H9 (cell line): Measurements from ENCODE around the gene KANSL1L. TPM values are rescaled to one million over a fixed set of nuclear protein-coding genes. Genes with fewer than 3 reads are reported as not detected.

Source experiments
- DNase-seq: peaks from one replicate; pipeline ENCODE4 v3.0.0-alpha.2; 2017
- H2AFZ ChIP-seq: one replicate; pipeline ENCODE4 v1.6.1; 2013; ENCODE audit warnings: mild to moderate bottlenecking, low read length, control low read depth, moderate library complexity
- H2AK5ac ChIP-seq: 2 replicates; pipeline ENCODE4 v1.6.1; 2013; ENCODE audit warnings: low read length, control low read depth, mixed read lengths; ENCODE audit not compliant: insufficient read length
- H2BK120ac ChIP-seq: one replicate; pipeline ENCODE4 v1.6.1; 2013; ENCODE audit warnings: low read depth, mild to moderate bottlenecking, low read length, control low read depth, inconsistent platforms; ENCODE audit not compliant: poor library complexity, severe bottlenecking
- H2BK12ac ChIP-seq: 2 replicates; pipeline ENCODE4 v1.6.1; 2013; ENCODE audit warnings: low read length, control low read depth, mixed read lengths, low read depth; ENCODE audit not compliant: insufficient read length
- H2BK15ac ChIP-seq: 2 replicates; pipeline ENCODE4 v1.6.1; 2013; ENCODE audit warnings: low read depth, low read length, control low read depth
- H2BK20ac ChIP-seq: one replicate; pipeline ENCODE4 v1.6.1; 2013; ENCODE audit warnings: low read depth, mild to moderate bottlenecking, low read length, control low read depth, inconsistent platforms; ENCODE audit not compliant: poor library complexity, severe bottlenecking
- H2BK5ac ChIP-seq: 2 replicates; pipeline ENCODE4 v1.6.1; 2013; ENCODE audit warnings: low read length, control low read depth, mixed read lengths; ENCODE audit not compliant: insufficient read length
- H3K14ac ChIP-seq: 2 replicates; pipeline ENCODE4 v1.6.1; 2013; ENCODE audit warnings: low read length, control low read depth; ENCODE audit not compliant: insufficient read depth
- H3K18ac ChIP-seq: 2 replicates; pipeline ENCODE4 v1.6.1; 2013; ENCODE audit warnings: low read depth, mild to moderate bottlenecking, mixed read lengths, low read length, control low read depth; ENCODE audit not compliant: insufficient read length
- H3K23ac ChIP-seq: 2 replicates; pipeline ENCODE4 v1.6.1; 2013; ENCODE audit warnings: low read length, control low read depth, mixed read lengths, low read depth; ENCODE audit not compliant: insufficient read length
- H3K23me2 ChIP-seq: 2 replicates; pipeline ENCODE4 v1.6.1; 2013; ENCODE audit warnings: low read depth, mild to moderate bottlenecking, mixed read lengths, low read length, control low read depth; ENCODE audit not compliant: insufficient read length, poor library complexity, severe bottlenecking
- H3K27ac ChIP-seq: 2 replicates; pipeline ENCODE4 v1.5.1; 2013; ENCODE audit warnings: low read length, control low read depth, mixed read lengths, low read depth; ENCODE audit not compliant: insufficient read length
- H3K27me3 ChIP-seq: 2 replicates; pipeline ENCODE4 v1.6.1; 2013; ENCODE audit warnings: low read length, control low read depth, inconsistent platforms; ENCODE audit not compliant: insufficient read depth
- H3K4ac ChIP-seq: 2 replicates; pipeline ENCODE4 v1.6.1; 2013; ENCODE audit warnings: low read depth, mild to moderate bottlenecking, control low read depth, inconsistent platforms, low read length, moderate library complexity
- H3K4me1 ChIP-seq: 2 replicates; pipeline ENCODE4 v1.6.1; 2013; ENCODE audit warnings: low read length, control low read depth, inconsistent platforms; ENCODE audit not compliant: insufficient read depth
- H3K4me2 ChIP-seq: 2 replicates; pipeline ENCODE4 v1.6.1; 2013; ENCODE audit warnings: low read length, control low read depth, mixed read lengths; ENCODE audit not compliant: insufficient read length, insufficient read depth
- H3K56ac ChIP-seq: 2 replicates; pipeline ENCODE4 v1.6.1; 2013; ENCODE audit warnings: low read depth, mild to moderate bottlenecking, mixed read lengths, low read length, control low read depth; ENCODE audit not compliant: insufficient read length
- H3K79me1 ChIP-seq: 2 replicates; pipeline ENCODE4 v1.6.1; 2013; ENCODE audit warnings: low read depth, mild to moderate bottlenecking, moderate library complexity, low read length, control low read depth, inconsistent platforms; ENCODE audit not compliant: insufficient read depth, poor library complexity, severe bottlenecking
- H3K79me2 ChIP-seq: 2 replicates; pipeline ENCODE4 v1.6.1; 2013; ENCODE audit warnings: low read length, control low read depth, inconsistent platforms; ENCODE audit not compliant: insufficient read depth
- H3K9ac ChIP-seq: 2 replicates; pipeline ENCODE4 v1.6.1; 2013; ENCODE audit warnings: low read length, control low read depth, mixed read lengths; ENCODE audit not compliant: insufficient read length; ENCODE audit errors: extremely low read depth
- H3K9me3 ChIP-seq: one replicate; pipeline ENCODE4 v1.6.1; 2013; ENCODE audit warnings: low read depth, low read length, inconsistent platforms; ENCODE audit not compliant: control insufficient read depth
- H3T11ph ChIP-seq: one replicate; pipeline ENCODE4 v1.6.1; 2013; ENCODE audit warnings: mild to moderate bottlenecking, low read length, control low read depth, inconsistent platforms
- H4K20me1 ChIP-seq: one replicate; pipeline ENCODE4 v1.6.1; 2013; ENCODE audit not compliant: control insufficient read depth, insufficient read length, insufficient read depth
- H4K5ac ChIP-seq: 2 replicates; pipeline ENCODE4 v1.6.1; 2013; ENCODE audit warnings: low read depth, mild to moderate bottlenecking, mixed read lengths, low read length, control low read depth; ENCODE audit not compliant: insufficient read length
- H4K8ac ChIP-seq: replicated peaks from 2 replicates; pipeline ENCODE4 v1.6.1; 2013; ENCODE audit warnings: low read length, control low read depth, mixed read lengths, low read depth; ENCODE audit not compliant: insufficient read length
- H4K91ac ChIP-seq: 2 replicates; pipeline ENCODE4 v1.6.1; 2013; ENCODE audit warnings: low read depth, mild to moderate bottlenecking, moderate library complexity, mixed read lengths, low read length, control low read depth; ENCODE audit not compliant: insufficient read length
- H3K27ac Mint-ChIP-seq, 3 experiments: 2 replicates in 2 of 3; 3 replicates in 1 of 3; pipeline ENCODE4 v1.8.0; 2020 to 2021; ENCODE audit warnings: mixed read lengths in 3 of 3, mild to moderate bottlenecking in 1 of 3, moderate library complexity in 1 of 3
- H3K27me3 Mint-ChIP-seq: 2 replicates; pipeline ENCODE4 v1.8.0; 2021; ENCODE audit warnings: low read depth, mild to moderate bottlenecking, moderate library complexity, mixed read lengths
- H3K36me3 Mint-ChIP-seq, 3 experiments: 2 replicates in 2 of 3; 3 replicates in 1 of 3; pipeline ENCODE4 v1.8.0; 2020 to 2021; ENCODE audit warnings: low read depth in 3 of 3, mixed read lengths in 3 of 3; ENCODE audit not compliant: insufficient read depth in 1 of 3
- H3K4me1 Mint-ChIP-seq, 2 experiments: 2 replicates each; pipeline ENCODE4 v1.8.0; 2020; ENCODE audit warnings: mixed read lengths in 2 of 2
- H3K4me3 Mint-ChIP-seq, 2 experiments: 2 replicates in 1 of 2; 3 replicates in 1 of 2; pipeline ENCODE4 v1.8.0; 2020 to 2021; ENCODE audit warnings: mild to moderate bottlenecking in 2 of 2, mixed read lengths in 2 of 2, moderate library complexity in 1 of 2
- H3K9me3 Mint-ChIP-seq, 2 experiments: 2 replicates in 1 of 2; 3 replicates in 1 of 2; pipeline ENCODE4 v1.8.0; 2020; ENCODE audit warnings: mild to moderate bottlenecking in 2 of 2, mixed read lengths in 2 of 2, moderate library complexity in 1 of 2
- CTCF ChIP-seq: fragments of 200-600 bp; sonication (generic); conservative IDR thresholded peaks from 3 replicates; pipeline ENCODE4 v1.8.0; 2021; ENCODE audit warnings: antibody characterized with exemption, mild to moderate bottlenecking
- WGBS: extraction: QIAGEN DNeasy Blood & Tissue Kit; methylation state at CpG from one replicate; pipeline ENCODE4 v1.1.7; 2013; ENCODE audit warnings: missing lambda C conversion rate, low lambda C conversion rate, mixed read lengths; ENCODE audit not compliant: insufficient read length; ENCODE audit errors: extremely low coverage; 5-methylcytosine and 5-hydroxymethylcytosine counted together
- total RNA-seq: library from RNA; stranded (reverse); gene quantifications from 2 replicates; pipeline ENCODE4 v1.2.1, GENCODE V29; 2021

Gene KANSL1L
- total RNA-seq, 1 experiment from 2014 or later: 8.2 TPM

DNA sequence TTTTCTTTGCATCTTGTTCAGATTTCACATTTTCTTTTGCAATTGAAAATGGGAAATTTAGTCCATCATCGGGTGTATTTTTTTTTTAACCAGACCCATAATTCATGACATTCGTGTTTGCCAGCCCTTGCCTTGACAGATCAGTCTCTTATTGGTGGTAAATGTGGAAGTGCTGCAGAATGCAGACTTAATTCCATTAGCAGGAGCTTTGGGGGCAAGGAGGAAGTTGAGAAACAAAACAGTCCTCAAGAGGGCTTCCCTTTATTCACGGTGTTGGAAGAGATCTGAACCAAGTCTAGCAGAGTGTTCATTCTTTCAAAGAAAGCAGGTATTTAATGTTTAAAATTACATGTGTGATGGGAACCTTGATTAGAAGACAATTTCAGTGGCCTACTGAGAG lies 185.3 kb downstream of the KANSL1L start:
- no peaks in the 10 kb centered on the region for H3K9me3 Mint-ChIP-seq
- Histone ChIP-seq H3K79me2 (no peaks in the 10 kb centered on the region), H3K18ac (no peak overlapping the region), H3K79me1 (no peaks in the 10 kb centered on the region), H2BK5ac (no peak overlapping the region), H2AK5ac (no peak overlapping the region), H4K20me1 (no peaks in the 10 kb centered on the region), H3K4me1 (no peaks in the 10 kb centered on the region), H2BK120ac (no peak overlapping the region), H2BK12ac (no peak overlapping the region), H3K9ac (no peak overlapping the region), H3K4ac (no peak overlapping the region), H3K23ac (no peak overlapping the region), H3K23me2 (no peaks in the 10 kb centered on the region), H4K8ac (no peak overlapping the region), H2BK15ac (no peak overlapping the region), H4K5ac (no peak overlapping the region), H2AFZ (no peak overlapping the region), H2BK20ac (no peak overlapping the region), H4K91ac (no peak overlapping the region), H3T11ph (no peak overlapping the region), H3K27me3 (no peaks in the 10 kb centered on the region), H3K4me2 (no peak overlapping the region), H3K14ac (no peak overlapping the region), H3K9me3 (no peaks in the 10 kb centered on the region), H3K56ac (no peak overlapping the region), H3K27ac (no peak overlapping the region)
- no peaks in the 10 kb centered on the region for H3K4me1 Mint-ChIP-seq
- no peak overlapping the region for H3K27ac Mint-ChIP-seq
- no peak overlapping the region for H3K4me3 Mint-ChIP-seq
- H3K27me3 Mint-ChIP-seq: peaks cover 2% of the 10 kb centered on the region
- no CpG with 5 or more reads among the region's 3 CpGs for WGBS
- no peak for TF ChIP-seq CTCF
- no peaks in the 10 kb centered on the region for H3K36me3 Mint-ChIP-seq
- DNase-seq: no peak
